Motor neuron (in vitro differentiated cells): ENCODE measurements around the gene MBP. TPM values are rescaled to one million over a fixed set of nuclear protein-coding genes. Genes with fewer than 3 reads are reported as not detected.

Experiments
- ATAC-seq, 8 experiments: fragments of 200-7000 bp; cut with Tn5 transposase; replicated peaks in 6 of 8; 2 replicates each; pipeline ENCODE4 v1.8.0; 2021; ENCODE audit warnings: mild to moderate bottlenecking in 8 of 8, moderate library complexity in 8 of 8
- H3K27ac ChIP-seq, 2 donors: fragments of 250-450 bp; sonication (Bioruptor Pico); 2 replicates each; pipeline ENCODE4 v1.9.0; 2021; ENCODE audit warnings: antibody characterized with exemption in 2 of 2, mild to moderate bottlenecking in 2 of 2, moderate library complexity in 1 of 2
- H3K4me1 ChIP-seq, 2 donors: fragments of 250-450 bp; sonication (Bioruptor Pico); replicated peaks in 1 of 2; 2 replicates each; pipeline ENCODE4 v1.6.1; 2021; ENCODE audit warnings: antibody characterized with exemption in 2 of 2, mild to moderate bottlenecking in 2 of 2, moderate library complexity in 1 of 2
- H3K4me3 ChIP-seq, 5 donors: fragments of 250-450 bp; sonication (Bioruptor Pico); 2 replicates each; pipeline ENCODE4 v1.9.0; 2021; ENCODE audit warnings: antibody characterized with exemption in 5 of 5, mild to moderate bottlenecking in 5 of 5, moderate library complexity in 4 of 5
- WGBS, 10 experiments: fragments of 450-650 bp; shearing (Covaris generic); methylation state at CpG; one replicate each; pipeline ENCODE4 v1.0.0; 2022; 5-methylcytosine and 5-hydroxymethylcytosine counted together
- in situ Hi-C, 9 experiments: fragments of 400-800 bp; cut with MboI; loops; one replicate each; pipeline ENCODE4 v1.15.0; 2021; ENCODE audit warnings: low sequenced_read_pairs in 9 of 9, low pct_unique_long_range_greater_than_20kb in 2 of 9; ENCODE audit not compliant: unreplicated experiment in 9 of 9
- total RNA-seq, 8 experiments: library from RNA; unstranded; fragments of 300-600 nt; gene quantifications; 2 replicates each; pipeline versions ENCODE4 v1.2.3 to v1.2.4, GENCODE V29; 2022

Gene MBP
- total RNA-seq, 8 experiments from 2014 or later: 1.6 to 52.1 (median 4.0) TPM

GRCh38 chr18:77014538-77014937, 118.0 kb downstream of the MBP start:
- H3K27ac ChIP-seq: no peak overlapping the region
- no peak overlapping the region for H3K4me3 ChIP-seq
- no peak for ATAC-seq
- in situ Hi-C loops: loop anchor here in 1 of 9 experiments (25.0 kb wide), 1 partner anchor 198 kb away; no protein-coding TSS in a partner anchor
- H3K4me1 ChIP-seq: peaks cover 21 to 30% of the 10 kb centered on the region in 2 donors
- WGBS, 10 experiments: 57 to 100% (median 94%) methylated on average over 2 to 5 of the region's 5 CpGs

- WGBS, 10 experiments: 17 to 100% (median 77%) methylated on average over 1 to 8 of the region's 18 CpGs; no CpG with 5 or more reads in 1 of the 10 experiments
- ATAC-seq: peak in 2 of 8 experiments; percentile 45 to 70
Measured at GRCh38 chr18:77013811-77014521, 118.6 kb downstream of the MBP start.

GRCh38 chr18:77012806-77013541, 119.6 kb downstream of the MBP start:
- peak in 4 of 8 experiments; percentile 32 to 66 (median 59) for ATAC-seq
- no peak overlapping the region for H3K27ac ChIP-seq
- in situ Hi-C loops: loop anchor here in 1 of 9 experiments (25.0 kb wide), 1 partner anchor 199 kb away; no protein-coding TSS in a partner anchor
- H3K4me1 ChIP-seq: peaks cover 21 to 30% of the 10 kb centered on the region in 2 donors
- H3K4me3 ChIP-seq: no peak overlapping the region
- WGBS, 10 experiments: 50 to 100% (median 83%) methylated on average over 1 to 6 of the region's 6 CpGs; no CpG with 5 or more reads in 1 of the 10 experiments

More at GRCh38 chr18:77013811-77014521, 118.6 kb downstream of the MBP start:
- Histone ChIP-seq H3K4me3 (no peak overlapping the region), H3K4me1 (peaks cover 21 to 30% of the 10 kb centered on the region in 2 donors), H3K27ac (no peak overlapping the region)
- in situ Hi-C loops: loop anchor here in 1 of 9 experiments (25.0 kb wide), 1 partner anchor 198 kb away; no protein-coding TSS in a partner anchor

GRCh38 chr18:77012120-77012519, 120.5 kb downstream of the MBP start:
- Histone ChIP-seq H3K4me1 (peaks cover 26 to 31% of the 10 kb centered on the region in 2 donors), H3K27ac (no peak overlapping the region), H3K4me3 (no peak overlapping the region)
- in situ Hi-C loops: loop anchor here in 1 of 9 experiments (25.0 kb wide), 1 partner anchor 200 kb away; no protein-coding TSS in a partner anchor
- no peak for ATAC-seq
- 11 to 100% (median 92%) methylated on average over 1 to 7 of the region's 8 CpGs; no CpG with 5 or more reads in 1 of the 10 experiments for WGBS, 10 experiments

- WGBS, 10 experiments: 40 to 76% (median 52%) methylated on average over 2 to 6 of the region's 19 CpGs; no CpG with 5 or more reads in 7 of the 10 experiments
- in situ Hi-C loops: loop anchor here in 1 of 9 experiments (25.0 kb wide), 1 partner anchor 203 kb away; no protein-coding TSS in a partner anchor
- no peak overlapping the region for H3K27ac ChIP-seq
- no peak overlapping the region for H3K4me3 ChIP-seq
- no peak for ATAC-seq
- peaks cover 32 to 40% of the 10 kb centered on the region in 2 donors for H3K4me1 ChIP-seq
Measured at GRCh38 chr18:77009675-77010074, 122.9 kb downstream of the MBP start.

GRCh38 chr18:77008576-77009315, 123.8 kb downstream of the MBP start:
- no peak for ATAC-seq
- no peak overlapping the region for H3K27ac ChIP-seq
- H3K4me3 ChIP-seq: no peak overlapping the region
- H3K4me1 ChIP-seq: peaks cover 32 to 35% of the 10 kb centered on the region in 2 donors
- WGBS, 10 experiments: 80 to 93% (median 87%) methylated on average over 3 to 10 of the region's 23 CpGs; no CpG with 5 or more reads in 6 of the 10 experiments
- in situ Hi-C loops: loop anchor here in 1 of 9 experiments (25.0 kb wide), 1 partner anchor 204 kb away; no protein-coding TSS in a partner anchor

GRCh38 chr18:77008006-77008405, 124.6 kb downstream of the MBP start:
- 14 to 100% (median 91%) methylated on average over 1 to 5 of the region's 13 CpGs; no CpG with 5 or more reads in 3 of the 10 experiments for WGBS, 10 experiments
- in situ Hi-C loops: loop anchor here in 1 of 9 experiments (25.0 kb wide), 1 partner anchor 204 kb away; no protein-coding TSS in a partner anchor
- no peak overlapping the region for H3K4me3 ChIP-seq
- ATAC-seq: no peak
- peaks cover 26 to 28% of the 10 kb centered on the region in 2 donors for H3K4me1 ChIP-seq
- no peak overlapping the region for H3K27ac ChIP-seq

- in situ Hi-C loops: loop anchor here in 1 of 9 experiments (25.0 kb wide), 1 partner anchor 205 kb away; no protein-coding TSS in a partner anchor
- Histone ChIP-seq H3K4me3 (no peak overlapping the region), H3K27ac (no peak overlapping the region), H3K4me1 (peaks cover 18 to 22% of the 10 kb centered on the region in 2 donors)
- WGBS, 10 experiments: 17 to 100% (median 51%) methylated on average over 1 to 6 of the region's 12 CpGs; no CpG with 5 or more reads in 1 of the 10 experiments
- ATAC-seq: peak in 4 of 8 experiments; percentile 8 to 33 (median 23)
Measured at GRCh38 chr18:77007251-77007650, 125.3 kb downstream of the MBP start.

- 20 to 71% (median 50%) methylated on average over 1 to 11 of the region's 29 CpGs; no CpG with 5 or more reads in 3 of the 10 experiments for WGBS, 10 experiments
- Histone ChIP-seq H3K4me3 (no peak overlapping the region), H3K27ac (no peak overlapping the region), H3K4me1 (peaks cover 11 to 20% of the 10 kb centered on the region in 2 donors)
- in situ Hi-C loops: loop anchor here in 1 of 9 experiments (25.0 kb wide), 1 partner anchor 206 kb away; no protein-coding TSS in a partner anchor
- ATAC-seq: peak; percentile 35 to 87 (median 62)
Measured at GRCh38 chr18:77006305-77007175, 126.0 kb downstream of the MBP start.

GRCh38 chr18:77005651-77006195, 126.9 kb downstream of the MBP start:
- in situ Hi-C loops: loop anchor here in 1 of 9 experiments (25.0 kb wide), 1 partner anchor 207 kb away; no protein-coding TSS in a partner anchor
- ATAC-seq: no peak
- 0 to 100% (median 91%) methylated on average over 1 to 6 of the region's 11 CpGs; no CpG with 5 or more reads in 2 of the 10 experiments for WGBS, 10 experiments
- Histone ChIP-seq H3K27ac (no peak overlapping the region), H3K4me3 (no peak overlapping the region), H3K4me1 (peaks cover 11 to 15% of the 10 kb centered on the region in 2 donors)
